Measurements from ENCODE around the gene FGG. TPM values are rescaled to one million over a fixed set of nuclear protein-coding genes. Genes with fewer than 3 reads are reported as not detected.
A peak's percentile ranks its signal among the peaks of the same experiment; 100 is the strongest.

The FGG gene
- total RNA-seq (2021; fragmentation: NEBNext Ultra II Directional; extraction: Animal tissue kit (Norgen Biotek cat#: 25700)), result not detected in 2 replicates
- not detected in 2 replicates for polyA plus RNA-seq (2011; rRNA removed)
- not detected for polyA plus RNA-seq (2011; cell fraction: cytosol; rRNA removed)
- polyA plus RNA-seq (2011; cell fraction: nucleus; rRNA removed), result not detected
- polyA plus RNA-seq (2012, experiment 1 of 2), result not detected in 4 replicates
- polyA plus RNA-seq (2012, experiment 2 of 2), result not detected
- not detected for polyA plus RNA-seq (2013, experiment 1 of 2)
- polyA plus RNA-seq (2013, experiment 2 of 2), result not detected
- polyA minus RNA-seq (2011; rRNA and poly(A)+ RNA removed), result 0.25 TPM in 1 of 2 replicates, not detected in the other
- not detected for polyA minus RNA-seq (2011; cell fraction: cytosol; rRNA and poly(A)+ RNA removed)
- not detected for polyA minus RNA-seq (2011; cell fraction: nucleus; rRNA and poly(A)+ RNA removed)
- long read RNA-seq, experiment 1, result 0 reads
- long read RNA-seq, experiment 2, result 0 reads

DNA sequence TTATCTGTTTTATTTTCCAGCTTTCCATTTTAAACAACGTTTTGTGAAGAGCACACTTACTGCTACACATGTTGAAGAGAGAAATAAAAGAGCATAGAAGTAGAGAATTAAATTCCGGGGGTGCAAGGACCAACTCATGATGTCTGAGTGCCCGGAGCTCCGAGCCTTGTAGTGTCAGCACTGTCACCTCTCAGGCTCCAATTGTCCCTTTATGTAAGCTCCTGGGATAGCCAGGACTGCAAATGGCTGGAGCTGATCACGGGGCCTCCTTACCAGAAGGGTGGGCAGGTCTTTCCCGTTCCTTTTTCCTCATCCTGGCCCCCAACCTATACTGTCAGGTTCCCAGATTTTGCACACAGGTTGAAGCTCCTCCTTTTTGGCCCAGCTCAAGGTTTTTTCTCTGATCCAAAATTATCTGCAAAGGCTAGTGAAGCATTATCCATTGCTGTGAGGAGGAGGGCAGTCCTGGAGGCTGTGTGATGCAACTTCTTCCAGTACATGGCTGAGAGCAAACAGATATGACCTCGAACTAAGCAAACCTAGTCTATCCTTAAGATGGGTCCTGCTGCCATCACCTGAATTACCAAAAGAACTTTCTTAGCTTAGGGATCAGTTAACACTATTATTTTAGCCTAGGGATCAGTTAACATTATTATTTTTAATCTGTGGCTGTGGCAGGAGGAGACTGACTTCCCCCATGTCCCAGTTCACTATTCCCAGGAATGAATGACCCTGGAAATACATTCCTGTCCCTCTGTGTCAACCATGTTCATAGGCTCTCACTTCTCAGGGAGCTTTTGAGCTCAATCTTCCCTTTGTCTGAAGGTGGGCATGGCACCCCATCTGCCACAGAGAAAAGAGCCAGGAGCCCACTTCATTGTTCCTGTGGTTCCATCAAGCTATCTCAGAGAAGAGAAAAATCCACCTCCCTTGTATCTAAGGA lies at the start of gene FGG:
TSS of gene FGG (minus strand) at position 185 of the 943 bp plus-strand sequence. CDS start at position 138, 47 bp downstream.
- Histone ChIP-seq H3K14ac (ENCODE audit: insufficient read length) (no peak within 1 kb of the TSS), H4K5ac (ENCODE audit: insufficient read length, low read depth, low read length) (no peak within 1 kb of the TSS), H3K4me3 (ENCODE audit: extremely low read depth in 1 of 4, insufficient read depth in 2 of 4, low read depth in 3 of 4, low read length in 4 of 4) (no peak within 1 kb of the TSS), H3K23me2 (ENCODE audit: low read depth, low read length) (no peaks in the 10 kb centered on the region; the same call in 1 of the 2 replicates), H3K4me2 (ENCODE audit: insufficient read depth in 1 of 2, low read depth in 2 of 2, low read length in 2 of 2) (no peak within 1 kb of the TSS), H3K79me2 (ENCODE audit: control insufficient read depth in 1 of 2, insufficient read depth in 2 of 2, low read length in 2 of 2) (no peaks in the 10 kb centered on the region), H3K4ac (replicated peaks; ENCODE audit: insufficient read length, low read depth, low read length) (no peak within 1 kb of the TSS), H2BK120ac (replicated peaks; ENCODE audit: low read depth, low read length) (no peak within 1 kb of the TSS), H3K9ac (replicated peaks in 1 of 4; ENCODE audit: extremely low read depth in 1 of 4, low read depth in 3 of 4, low read length in 3 of 4) (no peak within 1 kb of the TSS), H2BK5ac (ENCODE audit: low read depth, low read length) (no peak within 1 kb of the TSS), H2BK15ac (ENCODE audit: low read length) (no peak within 1 kb of the TSS), H3K9me3 (ENCODE audit: insufficient read depth in 2 of 2, low read depth in 1 of 2, low read length in 1 of 2) (no peaks in the 10 kb centered on the region), H4K8ac (ENCODE audit: extremely low read depth, insufficient read depth, low read length) (no peak within 1 kb of the TSS), H2BK20ac (ENCODE audit: low read length) (no peak within 1 kb of the TSS), H3K18ac (ENCODE audit: extremely low read depth, low read length) (no peak within 1 kb of the TSS), H2AFZ (ENCODE audit: low read length) (0 out of 2 replicates have a peak within 1 kb of the TSS, but pooled peaks have one; percentile 65), H3K27ac (ENCODE audit: low read depth, low read length) (no peak within 1 kb of the TSS), H3K79me1 (ENCODE audit: low read depth, low read length) (no peaks in the 10 kb centered on the region), H3K56ac (replicated peaks; ENCODE audit: insufficient read length, low read depth, low read length) (no peak within 1 kb of the TSS), H3K23ac (ENCODE audit: insufficient read length) (no peak within 1 kb of the TSS), H4K20me1 (replicated peaks in 1 of 2; ENCODE audit: control insufficient read depth in 1 of 2, insufficient read depth in 2 of 2, low read length in 2 of 2) (no peaks in the 10 kb centered on the region), H3K4me1 (replicated peaks in 1 of 4; ENCODE audit: control insufficient read depth in 3 of 4, insufficient read depth in 4 of 4, low read length in 3 of 4) (no peaks in the 10 kb centered on the region), H2BK12ac (ENCODE audit: low read depth, low read length) (no peak within 1 kb of the TSS), H3K27me3 (replicated peaks in 1 of 4; ENCODE audit: control insufficient read depth in 3 of 4, extremely low read depth in 1 of 4, insufficient read depth in 3 of 4, low read length in 3 of 4) (peaks cover 0 to 1% (median 0%) of the 10 kb centered on the region in 4 experiments; a peak in 1 of 7 replicates), H4K91ac (replicated peaks; ENCODE audit: insufficient read length, low read length) (no peak within 1 kb of the TSS), H3K36me3 (ENCODE audit: control insufficient read depth in 2 of 4, insufficient read depth in 4 of 4, low read length in 3 of 4) (no peaks in the 10 kb centered on the region), H2AK5ac (ENCODE audit: low read depth, low read length) (no peak within 1 kb of the TSS)
- POLR2A ChIA-PET (ENCODE audit: partially characterized antibody), result interaction anchor here (1.2 kb wide), 1 partner anchor 11 kb away, joined by 3 read pairs; no protein-coding TSS in a partner anchor
- FAIRE-seq (no peak), DNase-seq (ENCODE audit: low read depth in 1 of 2, low spot score in 2 of 2) (no peak)
- 93% methylated on average over 7 of the region's 7 CpGs; no CpG with 5 or more reads in 1 of the 2 experiments for WGBS, 2 experiments (ENCODE audit: extremely low coverage in 1 of 2, insufficient coverage in 1 of 2, insufficient read length in 1 of 2, insufficient replicate concordance in 2 of 2, low coverage in 1 of 2, low lambda C conversion rate in 2 of 2, missing lambda C conversion rate in 1 of 2)
- CTCF ChIA-PET (ENCODE audit: partially characterized antibody), result interaction anchor here (0.9 to 5.3 kb wide), 11 partner anchors 10 to 166 kb away, joined by 3 to 49 read pairs (median 10); no protein-coding TSS in a partner anchor
- no peak for TF ChIP-seq TEAD4 (IDR thresholded peaks at IDR 0.05; ENCODE audit: low read depth, low read length)
- TF ChIP-seq POU5F1 (IDR thresholded peaks at IDR 0.05; ENCODE audit: low read depth, low read length), result no peak
- TF ChIP-seq CBX8 (IDR thresholded peaks at IDR 0.05; ENCODE audit: borderline replicate concordance, low read depth, low read length), result no peak
- TF ChIP-seq JUN (IDR thresholded peaks at IDR 0.05; ENCODE audit: low read depth, low read length), result no peak
- TF ChIP-seq NRF1 (IDR thresholded peaks at IDR 0.05; ENCODE audit: low read depth, low read length), result no peak
- no peak for TF ChIP-seq RNF2 (IDR thresholded peaks at IDR 0.05; ENCODE audit: borderline replicate concordance, low read depth, low read length, missing control alignments, poor library complexity, severe bottlenecking)
- no peak for TF ChIP-seq KDM4A (IDR thresholded peaks at IDR 0.05; ENCODE audit: low read depth, low read length, severe bottlenecking)
- no peak for TF ChIP-seq POLR2AphosphoS5 (IDR thresholded peaks at IDR 0.05; ENCODE audit: low read depth, low read length)
- no peak for TF ChIP-seq CHD1 (IDR thresholded peaks at IDR 0.05; ENCODE audit: low read depth, low read length)

Measured in H1 (cell line).